ENCODE data around the gene VASH2.
"Not testable (repeated sequence)": the region's sequence is repeated elsewhere in the genome, so short reads cannot be mapped to it uniquely, and the experiment has no call there.

The VASH2 gene

GRCh38 chr1:212960932-212961331 lies 10.6 kb downstream of the VASH2 start:
- no peak for DNase-seq
- Histone ChIP-seq H3K9me3 (ENCODE audit: severe bottlenecking) (no peaks in the 10 kb centered on the region), H3K27me3 (ENCODE audit: insufficient read depth, low read depth, severe bottlenecking) (no peaks in the 10 kb centered on the region), H3K4me3 (ENCODE audit: low read depth, low read length) (no peak overlapping the region), H3K36me3 (peaks cover 53% of the 10 kb centered on the region), H3K27ac (no peak overlapping the region)
- TF ChIP-seq, protein P1, sequence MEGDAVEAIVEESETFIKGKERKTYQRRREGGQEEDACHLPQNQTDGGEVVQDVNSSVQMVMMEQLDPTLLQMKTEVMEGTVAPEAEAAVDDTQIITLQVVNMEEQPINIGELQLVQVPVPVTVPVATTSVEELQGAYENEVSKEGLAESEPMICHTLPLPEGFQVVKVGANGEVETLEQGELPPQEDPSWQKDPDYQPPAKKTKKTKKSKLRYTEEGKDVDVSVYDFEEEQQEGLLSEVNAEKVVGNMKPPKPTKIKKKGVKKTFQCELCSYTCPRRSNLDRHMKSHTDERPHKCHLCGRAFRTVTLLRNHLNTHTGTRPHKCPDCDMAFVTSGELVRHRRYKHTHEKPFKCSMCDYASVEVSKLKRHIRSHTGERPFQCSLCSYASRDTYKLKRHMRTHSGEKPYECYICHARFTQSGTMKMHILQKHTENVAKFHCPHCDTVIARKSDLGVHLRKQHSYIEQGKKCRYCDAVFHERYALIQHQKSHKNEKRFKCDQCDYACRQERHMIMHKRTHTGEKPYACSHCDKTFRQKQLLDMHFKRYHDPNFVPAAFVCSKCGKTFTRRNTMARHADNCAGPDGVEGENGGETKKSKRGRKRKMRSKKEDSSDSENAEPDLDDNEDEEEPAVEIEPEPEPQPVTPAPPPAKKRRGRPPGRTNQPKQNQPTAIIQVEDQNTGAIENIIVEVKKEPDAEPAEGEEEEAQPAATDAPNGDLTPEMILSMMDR (IDR thresholded peaks at IDR 0.05; ENCODE audit: low read depth, low read length): no peak

DNA sequence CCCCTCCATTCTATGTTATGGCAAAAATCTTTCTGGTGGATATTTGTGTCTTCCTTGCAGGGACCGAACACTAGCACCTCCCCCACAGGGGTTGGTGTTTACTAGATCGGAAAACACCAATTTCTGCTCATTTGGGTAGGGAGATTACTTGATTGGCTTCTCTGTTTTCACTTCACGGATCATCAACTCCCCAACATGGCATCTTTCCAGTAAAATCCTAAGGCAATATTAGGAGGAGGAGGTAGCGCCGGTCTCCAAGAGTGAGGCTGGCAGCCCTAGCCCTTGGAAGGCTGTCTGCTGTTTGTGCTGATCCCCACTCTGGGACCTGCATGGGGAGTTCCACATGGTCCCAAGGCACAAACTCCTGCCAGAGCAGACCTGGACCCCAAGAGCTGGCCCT lies 12.2 kb downstream of the VASH2 start:
- no peak overlapping the region for H3K27ac ChIP-seq
- H3K9me3 ChIP-seq (ENCODE audit: severe bottlenecking): no peaks in the 10 kb centered on the region
- no peak overlapping the region for H3K4me3 ChIP-seq (ENCODE audit: low read depth, low read length)
- no peak for DNase-seq
- TF ChIP-seq, protein P1 (IDR thresholded peaks at IDR 0.05; ENCODE audit: low read depth, low read length): no peak
- no peaks in the 10 kb centered on the region for H3K27me3 ChIP-seq (ENCODE audit: insufficient read depth, low read depth, severe bottlenecking)
- peaks cover 56% of the 10 kb centered on the region for H3K36me3 ChIP-seq

GRCh38 chr1:212964102-212964501 lies 13.8 kb downstream of the VASH2 start:
- H3K27me3 ChIP-seq (ENCODE audit: insufficient read depth, low read depth, severe bottlenecking): no peaks in the 10 kb centered on the region

DNA sequence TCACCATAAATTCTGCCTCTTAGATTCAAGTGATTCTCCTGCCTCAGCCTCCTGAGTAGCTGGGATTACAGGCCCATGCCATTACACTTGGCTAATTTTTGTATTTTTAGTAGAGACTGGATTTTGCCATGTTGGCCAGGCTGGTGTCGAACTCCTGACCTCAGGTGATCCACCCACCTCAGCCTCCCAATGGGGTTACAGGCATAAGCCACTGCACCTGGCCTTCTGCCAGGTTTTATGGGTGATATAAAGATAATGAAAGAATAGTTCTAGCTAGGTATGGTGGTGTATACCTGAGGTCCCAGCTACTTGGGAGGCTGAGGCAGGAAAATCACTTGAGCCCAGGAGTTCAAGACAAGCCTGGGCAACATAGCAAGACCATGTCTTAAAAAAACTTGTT lies 14.7 kb downstream of the VASH2 start:
- H3K4me3 ChIP-seq (ENCODE audit: low read depth, low read length): not testable (repeated sequence)
- H3K36me3 ChIP-seq: peaks cover 46% of the 10 kb centered on the region

More at GRCh38 chr1:212964102-212964501, 13.8 kb downstream of the VASH2 start:
- Histone ChIP-seq H3K4me3 (ENCODE audit: low read depth, low read length) (no peak overlapping the region), H3K9me3 (ENCODE audit: severe bottlenecking) (no peaks in the 10 kb centered on the region), H3K36me3 (peaks cover 50% of the 10 kb centered on the region), H3K27ac (no peak overlapping the region; the same call in 1 of the 2 replicates)
- TF ChIP-seq, protein P1 (IDR thresholded peaks at IDR 0.05; ENCODE audit: low read depth, low read length): no peak
- peak; percentile 38 for DNase-seq

DNA sequence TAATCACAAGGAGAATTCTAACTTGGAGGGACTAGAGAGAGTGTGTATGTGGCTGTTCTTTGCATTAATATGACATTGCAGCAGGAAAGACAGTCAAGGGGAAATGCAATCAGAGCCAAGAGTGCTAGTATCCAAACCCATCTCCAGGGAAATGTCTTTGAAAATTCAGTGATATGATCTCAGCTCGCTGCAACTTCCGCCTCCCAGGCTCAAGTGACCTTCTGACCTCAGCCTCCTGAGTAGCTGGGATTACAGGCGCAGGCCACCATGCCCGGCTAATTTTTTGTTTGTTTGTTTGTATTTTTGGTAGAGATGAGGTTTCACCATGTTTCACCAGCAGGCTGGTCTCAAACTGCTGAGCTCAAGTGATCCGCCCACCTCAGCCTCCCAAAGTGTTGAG lies 16.3 kb downstream of the VASH2 start:
- Histone ChIP-seq H3K9me3 (ENCODE audit: severe bottlenecking) (no peaks in the 10 kb centered on the region), H3K27me3 (ENCODE audit: insufficient read depth, low read depth, severe bottlenecking) (no peaks in the 10 kb centered on the region), H3K36me3 (peaks cover 41% of the 10 kb centered on the region), H3K27ac (no peak overlapping the region), H3K4me3 (ENCODE audit: low read depth, low read length) (no peak overlapping the region)
- no peak for DNase-seq
- TF ChIP-seq, protein P1 (IDR thresholded peaks at IDR 0.05; ENCODE audit: low read depth, low read length): no peak

More for the DNA sequence above, 14.7 kb downstream of the VASH2 start:
- H3K9me3 ChIP-seq (ENCODE audit: severe bottlenecking); DNase-seq; H3K27me3 ChIP-seq (ENCODE audit: insufficient read depth, low read depth, severe bottlenecking); H3K27ac ChIP-seq: not testable (repeated sequence)

DNA sequence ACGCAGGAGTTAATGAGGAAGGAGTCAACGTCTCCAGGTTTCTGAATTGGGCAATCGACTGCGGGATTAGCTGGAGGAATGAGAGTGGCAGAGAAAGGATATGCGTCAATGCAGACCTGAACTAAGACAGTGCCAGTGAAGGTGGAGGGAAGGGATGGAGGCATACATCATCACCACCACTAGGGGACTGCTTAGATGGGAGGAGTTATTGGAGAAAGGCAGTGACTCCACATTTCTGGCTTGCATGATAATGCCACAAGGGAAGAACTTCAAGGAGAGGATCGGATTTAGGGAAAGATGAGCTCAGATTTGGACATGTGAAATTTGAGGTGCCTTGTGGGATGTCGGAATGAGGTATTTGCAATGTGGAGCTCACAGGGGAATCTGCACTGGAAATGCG lies 17.5 kb downstream of the VASH2 start:
- DNase-seq: peak; percentile 69
- Histone ChIP-seq H3K27me3 (ENCODE audit: insufficient read depth, low read depth, severe bottlenecking) (no peaks in the 10 kb centered on the region), H3K36me3 (peaks cover 35% of the 10 kb centered on the region), H3K4me3 (ENCODE audit: low read depth, low read length) (no peak overlapping the region), H3K9me3 (ENCODE audit: severe bottlenecking) (no peaks in the 10 kb centered on the region), H3K27ac (peak overlapping the region; percentile 64)
- TF ChIP-seq, protein P1 (IDR thresholded peaks at IDR 0.05; ENCODE audit: low read depth, low read length): peak; percentile 91
